WI38 (cell line): ENCODE data around the gene TKT.

Experiments used
- H3K4me3 ChIP-seq: 2 replicates; pipeline ENCODE4 v1.5.1; 2011; ENCODE audit warnings: low read depth, mild to moderate bottlenecking, control low read depth, low read length
- TF ChIP-seq, protein P1 (sequence below): IDR thresholded peaks from 2 replicates; pipeline ENCODE4 v1.5.1; 2012; ENCODE audit warnings: low read depth, mild to moderate bottlenecking, control low read depth, low read length

Gene TKT

GRCh38 chr3:53183514-53183913 lies 72.3 kb downstream of the TKT start:
- TF ChIP-seq, protein P1, sequence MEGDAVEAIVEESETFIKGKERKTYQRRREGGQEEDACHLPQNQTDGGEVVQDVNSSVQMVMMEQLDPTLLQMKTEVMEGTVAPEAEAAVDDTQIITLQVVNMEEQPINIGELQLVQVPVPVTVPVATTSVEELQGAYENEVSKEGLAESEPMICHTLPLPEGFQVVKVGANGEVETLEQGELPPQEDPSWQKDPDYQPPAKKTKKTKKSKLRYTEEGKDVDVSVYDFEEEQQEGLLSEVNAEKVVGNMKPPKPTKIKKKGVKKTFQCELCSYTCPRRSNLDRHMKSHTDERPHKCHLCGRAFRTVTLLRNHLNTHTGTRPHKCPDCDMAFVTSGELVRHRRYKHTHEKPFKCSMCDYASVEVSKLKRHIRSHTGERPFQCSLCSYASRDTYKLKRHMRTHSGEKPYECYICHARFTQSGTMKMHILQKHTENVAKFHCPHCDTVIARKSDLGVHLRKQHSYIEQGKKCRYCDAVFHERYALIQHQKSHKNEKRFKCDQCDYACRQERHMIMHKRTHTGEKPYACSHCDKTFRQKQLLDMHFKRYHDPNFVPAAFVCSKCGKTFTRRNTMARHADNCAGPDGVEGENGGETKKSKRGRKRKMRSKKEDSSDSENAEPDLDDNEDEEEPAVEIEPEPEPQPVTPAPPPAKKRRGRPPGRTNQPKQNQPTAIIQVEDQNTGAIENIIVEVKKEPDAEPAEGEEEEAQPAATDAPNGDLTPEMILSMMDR = no peak
- no peak overlapping the region for H3K4me3 ChIP-seq

DNA sequence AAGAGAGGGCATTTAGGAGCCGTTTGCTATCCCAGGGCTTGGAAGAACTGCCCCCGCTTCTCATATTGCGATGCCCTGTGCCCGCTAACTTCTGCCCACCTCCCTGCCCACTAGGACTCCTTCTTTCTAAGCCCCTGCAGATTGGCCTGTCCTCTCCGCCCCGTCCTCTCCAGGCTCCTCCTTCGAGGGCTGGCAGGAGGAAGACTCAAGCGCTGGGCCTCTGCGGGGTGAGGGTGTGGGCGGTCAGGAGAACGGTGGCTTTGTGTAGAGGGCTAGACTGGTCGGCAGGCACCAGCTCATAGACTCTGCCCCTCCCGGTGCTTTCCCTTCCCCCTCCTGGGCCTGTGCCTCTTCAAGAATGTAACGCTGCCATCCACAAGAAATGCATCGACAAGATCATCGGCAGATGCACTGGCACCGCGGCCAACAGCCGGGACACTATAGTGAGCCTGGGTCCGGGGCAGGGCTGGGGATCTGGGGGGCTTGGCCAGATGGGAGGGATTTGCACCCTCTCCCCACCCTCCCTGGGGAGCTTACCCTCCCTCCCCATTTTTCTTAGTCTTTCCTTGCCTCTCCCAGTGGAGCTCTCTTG lies 73.0 kb downstream of the TKT start:
- TF ChIP-seq, protein P1 = no peak
- no peak overlapping the region for H3K4me3 ChIP-seq

GRCh38 chr3:53181528-53181927 lies 74.3 kb downstream of the TKT start:
- TF ChIP-seq, protein P1 = no peak
- H3K4me3 ChIP-seq = no peak overlapping the region

- TF ChIP-seq, protein P1 = no peak
- no peak overlapping the region for H3K4me3 ChIP-seq
Observed at GRCh38 chr3:53181024-53181371, 74.8 kb downstream of the TKT start.

- TF ChIP-seq, protein P1 = no peak
- H3K4me3 ChIP-seq = no peak overlapping the region
Observed at GRCh38 chr3:53180305-53181023, 75.4 kb downstream of the TKT start.

GRCh38 chr3:53179580-53179979 lies 76.2 kb downstream of the TKT start:
- TF ChIP-seq, protein P1 = no peak

DNA sequence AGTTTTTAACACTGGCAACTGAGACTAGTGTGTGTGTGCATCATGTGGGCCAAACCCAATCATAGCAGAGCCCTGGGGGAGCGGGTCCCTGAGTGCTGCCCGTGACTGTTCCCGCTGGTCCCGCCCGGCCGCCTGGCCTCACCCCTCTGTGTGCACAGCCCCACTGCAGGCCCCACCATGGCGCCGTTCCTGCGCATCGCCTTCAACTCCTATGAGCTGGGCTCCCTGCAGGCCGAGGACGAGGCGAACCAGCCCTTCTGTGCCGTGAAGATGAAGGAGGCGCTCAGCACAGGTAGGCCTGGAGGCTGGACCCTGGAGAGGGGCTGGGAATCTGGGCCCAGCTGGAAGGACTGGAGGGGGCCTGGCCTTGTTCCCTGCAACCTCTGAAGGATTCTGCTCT lies 77.6 kb downstream of the TKT start:
- TF ChIP-seq, protein P1 = no peak
- H3K4me3 ChIP-seq = no peak overlapping the region

More at GRCh38 chr3:53179580-53179979, 76.2 kb downstream of the TKT start:
- H3K4me3 ChIP-seq = no peak overlapping the region
